Activated naive CD4-positive, alpha-beta T cell treated with anti-CD3 and anti-CD28 coated beads, Interleukin-2, amount 50 U/mL, for 24 hours (primary cell): ENCODE data around the gene MPND.

Experiments
- H3K27ac Mint-ChIP-seq: one replicate; pipeline ENCODE4 v1.8.0; 2021; ENCODE audit warnings: mild to moderate bottlenecking, mixed read lengths
- H3K27me3 Mint-ChIP-seq: one replicate; pipeline ENCODE4 v1.8.0; 2021; ENCODE audit warnings: mixed read lengths
- H3K36me3 Mint-ChIP-seq: one replicate; pipeline ENCODE4 v1.8.0; 2021; ENCODE audit warnings: mixed read lengths
- H3K4me1 Mint-ChIP-seq: one replicate; pipeline ENCODE4 v1.8.0; 2021; ENCODE audit warnings: mixed read lengths
- H3K4me3 Mint-ChIP-seq: one replicate; pipeline ENCODE4 v1.8.0; 2021; ENCODE audit warnings: mild to moderate bottlenecking, mixed read lengths
- H3K9me3 Mint-ChIP-seq: one replicate; pipeline ENCODE4 v1.8.0; 2021; ENCODE audit warnings: mixed read lengths

The MPND gene

GRCh38 chr19:4375164-4376027 is 32.0 kb downstream of the MPND start:
- Mint-ChIP-seq H3K36me3 (no peaks in the 10 kb centered on the region), H3K4me3 (no peak overlapping the region), H3K27me3 (no peaks in the 10 kb centered on the region), H3K9me3 (no peaks in the 10 kb centered on the region), H3K27ac (no peak overlapping the region), H3K4me1 (peaks cover 55% of the 10 kb centered on the region)

- H3K4me1 Mint-ChIP-seq: peaks cover 55% of the 10 kb centered on the region
- no peak overlapping the region for H3K27ac Mint-ChIP-seq
- H3K9me3 Mint-ChIP-seq: no peaks in the 10 kb centered on the region
- H3K4me3 Mint-ChIP-seq: no peak overlapping the region
- H3K36me3 Mint-ChIP-seq: no peaks in the 10 kb centered on the region
- H3K27me3 Mint-ChIP-seq: no peaks in the 10 kb centered on the region
These were observed 32.8 kb downstream of the MPND start for GRCh38 chr19:4376028-4376670.

- H3K4me3 Mint-ChIP-seq: no peak overlapping the region
- peak overlapping the region; percentile 51 for H3K27ac Mint-ChIP-seq
- H3K4me1 Mint-ChIP-seq: peaks cover 59% of the 10 kb centered on the region
- no peaks in the 10 kb centered on the region for H3K36me3 Mint-ChIP-seq
- H3K9me3 Mint-ChIP-seq: no peaks in the 10 kb centered on the region
- H3K27me3 Mint-ChIP-seq: no peaks in the 10 kb centered on the region
These were observed 33.3 kb downstream of the MPND start for GRCh38 chr19:4376671-4376990.

GRCh38 chr19:4376991-4377781 is 33.8 kb downstream of the MPND start:
- Mint-ChIP-seq H3K36me3 (no peaks in the 10 kb centered on the region), H3K27me3 (no peaks in the 10 kb centered on the region), H3K9me3 (no peaks in the 10 kb centered on the region), H3K4me3 (peak overlapping the region; percentile 33), H3K4me1 (peaks cover 63% of the 10 kb centered on the region), H3K27ac (peak overlapping the region; percentile 74)

DNA sequence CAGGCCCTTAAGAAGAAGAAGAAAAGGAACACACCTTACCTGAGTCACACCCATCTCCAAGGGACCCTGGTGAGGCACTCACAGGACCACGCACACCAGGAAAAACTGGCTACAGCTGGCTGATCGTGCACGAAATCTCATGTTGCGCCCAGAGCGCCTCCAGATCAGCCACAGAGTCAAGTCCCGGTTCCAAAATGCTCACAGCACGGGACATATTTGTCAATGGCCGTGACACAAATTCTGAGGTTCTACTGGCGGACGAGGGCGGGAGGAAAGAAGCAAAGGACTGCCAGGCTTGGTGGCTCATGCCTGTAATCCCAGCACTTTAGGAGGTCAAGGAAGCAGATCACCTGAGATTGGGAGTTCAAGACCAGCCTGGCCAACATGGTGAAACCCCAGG is 35.5 kb downstream of the MPND start:
- H3K36me3 Mint-ChIP-seq: no peaks in the 10 kb centered on the region
- H3K4me3 Mint-ChIP-seq: peak overlapping the region; percentile 72
- peaks cover 61% of the 10 kb centered on the region for H3K4me1 Mint-ChIP-seq
- no peaks in the 10 kb centered on the region for H3K27me3 Mint-ChIP-seq
- H3K27ac Mint-ChIP-seq: peak overlapping the region; percentile 87
- H3K9me3 Mint-ChIP-seq: no peaks in the 10 kb centered on the region

GRCh38 chr19:4379383-4380253 is 36.3 kb downstream of the MPND start:
- Mint-ChIP-seq H3K27ac (peak overlapping the region; percentile 87), H3K36me3 (no peaks in the 10 kb centered on the region), H3K4me3 (peak overlapping the region; percentile 72), H3K27me3 (no peaks in the 10 kb centered on the region), H3K9me3 (no peaks in the 10 kb centered on the region), H3K4me1 (peaks cover 59% of the 10 kb centered on the region)

GRCh38 chr19:4380254-4380727 is 36.9 kb downstream of the MPND start:
- Mint-ChIP-seq H3K27ac (peak overlapping the region; percentile 87), H3K4me3 (peak overlapping the region; percentile 72), H3K4me1 (peaks cover 58% of the 10 kb centered on the region), H3K27me3 (no peaks in the 10 kb centered on the region), H3K9me3 (no peaks in the 10 kb centered on the region), H3K36me3 (no peaks in the 10 kb centered on the region)

DNA sequence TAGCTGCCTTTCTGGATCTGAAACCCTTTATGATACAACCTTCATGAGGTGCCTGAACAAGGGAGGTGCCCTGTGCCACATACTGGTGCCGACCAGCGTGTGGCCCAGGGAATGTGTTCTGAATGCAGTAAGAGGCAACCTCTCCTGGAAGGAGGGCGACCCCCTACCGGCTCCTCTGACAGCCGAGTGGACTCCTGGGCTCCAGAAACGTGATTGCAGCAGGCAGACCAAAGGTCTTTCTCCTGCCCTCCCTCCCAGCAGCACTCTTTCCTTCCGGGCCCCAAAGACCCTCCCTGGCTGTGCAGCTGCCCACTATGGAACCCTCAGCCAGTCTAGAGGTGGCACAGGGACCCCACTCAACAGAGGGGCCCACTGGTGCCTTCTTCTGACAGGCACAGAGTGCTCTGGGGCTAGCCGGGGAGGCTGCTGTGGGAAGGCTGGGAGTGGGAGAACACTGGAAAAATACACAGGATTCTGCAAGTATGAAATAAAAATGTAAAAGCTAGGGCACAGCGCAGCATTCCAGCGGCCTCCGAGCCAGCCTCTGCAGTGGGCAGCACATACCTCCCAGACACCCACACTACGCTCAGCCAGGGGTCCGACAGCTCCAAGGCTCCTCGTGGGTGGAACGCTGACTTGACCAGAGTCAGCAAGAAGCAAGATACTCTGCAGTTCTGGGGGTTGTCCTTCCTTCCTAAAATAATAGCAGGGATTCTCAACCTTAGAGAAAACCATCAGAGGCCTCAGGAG is 42.1 kb downstream of the MPND start:
- Mint-ChIP-seq H3K4me1 (peaks cover 27% of the 10 kb centered on the region), H3K9me3 (no peaks in the 10 kb centered on the region), H3K27me3 (no peaks in the 10 kb centered on the region), H3K4me3 (no peak overlapping the region), H3K27ac (no peak overlapping the region), H3K36me3 (no peaks in the 10 kb centered on the region)

- Mint-ChIP-seq H3K9me3 (no peaks in the 10 kb centered on the region), H3K27ac (no peak overlapping the region), H3K27me3 (no peaks in the 10 kb centered on the region), H3K4me1 (peaks cover 27% of the 10 kb centered on the region), H3K36me3 (no peaks in the 10 kb centered on the region), H3K4me3 (no peak overlapping the region)
These were observed 42.9 kb downstream of the MPND start for GRCh38 chr19:4386041-4386782.

GRCh38 chr19:4388337-4389063 is 45.1 kb downstream of the MPND start:
- Mint-ChIP-seq H3K36me3 (no peaks in the 10 kb centered on the region), H3K4me3 (no peak overlapping the region), H3K27me3 (no peaks in the 10 kb centered on the region), H3K9me3 (no peaks in the 10 kb centered on the region), H3K27ac (no peak overlapping the region), H3K4me1 (peaks cover 37% of the 10 kb centered on the region)

- Mint-ChIP-seq H3K27me3 (no peaks in the 10 kb centered on the region), H3K27ac (peak overlapping the region; percentile 37), H3K36me3 (no peaks in the 10 kb centered on the region), H3K4me3 (no peak overlapping the region), H3K9me3 (no peaks in the 10 kb centered on the region), H3K4me1 (peaks cover 40% of the 10 kb centered on the region)
These were observed 45.7 kb downstream of the MPND start for GRCh38 chr19:4389064-4389375.

DNA sequence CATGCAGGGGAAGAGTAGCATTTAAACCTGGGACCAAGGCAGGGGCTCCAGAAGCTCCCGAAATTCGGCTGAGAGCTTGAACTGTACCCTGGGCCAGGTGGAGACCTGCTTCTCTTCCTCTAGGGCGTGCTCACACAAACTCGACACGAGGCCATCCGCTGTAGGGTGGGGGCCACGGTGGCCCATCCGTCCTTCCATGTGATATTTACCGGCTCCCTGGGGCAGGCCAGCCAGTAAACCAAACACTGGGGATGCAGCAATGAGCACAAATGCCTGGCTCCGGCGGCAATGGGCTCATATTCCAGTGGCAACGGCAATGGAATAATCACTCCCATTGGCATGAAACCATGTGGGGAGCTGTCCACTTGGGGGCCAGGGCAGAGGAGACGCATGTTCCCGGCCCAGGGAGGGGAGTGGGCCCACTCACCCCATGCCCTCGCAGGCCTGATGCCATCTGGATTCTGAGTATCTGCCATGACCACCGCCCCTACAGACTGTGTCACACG is 46.2 kb downstream of the MPND start:
- H3K27ac Mint-ChIP-seq: no peak overlapping the region

DNA sequence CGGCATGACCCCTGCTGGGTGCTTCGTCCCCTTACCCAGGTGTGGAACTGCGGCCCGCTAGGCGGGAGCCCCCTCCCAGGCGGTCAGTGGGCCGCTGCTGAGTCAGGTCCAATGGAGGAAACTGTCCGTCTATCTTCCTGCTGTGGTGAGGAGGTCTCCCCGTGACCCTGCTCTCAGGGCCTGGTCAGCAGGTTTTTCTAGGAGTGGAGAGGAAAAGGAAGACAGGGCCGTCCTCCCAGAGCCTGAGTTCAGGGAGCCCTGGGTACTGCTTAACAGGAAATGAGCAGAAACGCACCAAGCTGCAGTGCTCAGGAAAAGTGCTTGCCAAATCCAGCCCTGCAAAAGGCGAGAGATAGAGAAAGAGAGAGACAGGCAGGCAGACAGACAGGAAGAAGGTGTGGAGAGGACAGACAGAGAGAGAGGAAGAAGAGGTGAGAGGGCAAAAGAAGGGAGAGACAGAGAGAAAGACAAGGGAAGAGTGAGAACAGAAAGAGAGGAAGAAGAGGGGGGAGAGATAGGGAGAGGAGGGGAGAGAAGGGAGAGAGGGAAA is 46.7 kb downstream of the MPND start:
- Mint-ChIP-seq H3K9me3 (no peaks in the 10 kb centered on the region), H3K27me3 (no peaks in the 10 kb centered on the region), H3K27ac (peak overlapping the region; percentile 48), H3K36me3 (no peaks in the 10 kb centered on the region), H3K4me1 (peaks cover 51% of the 10 kb centered on the region), H3K4me3 (peak overlapping the region; percentile 34)

More for the DNA sequence above, 46.2 kb downstream of the MPND start:
- H3K4me1 Mint-ChIP-seq: peaks cover 46% of the 10 kb centered on the region
- no peak overlapping the region for H3K4me3 Mint-ChIP-seq
- no peaks in the 10 kb centered on the region for H3K9me3 Mint-ChIP-seq
- H3K36me3 Mint-ChIP-seq: no peaks in the 10 kb centered on the region
- no peaks in the 10 kb centered on the region for H3K27me3 Mint-ChIP-seq
